DMS53 treated with DMSO at 0.1 percent for 48 hours (cell line): ENCODE measurements around the gene FHIT.

Experiments used
- DNase-seq: peaks from one replicate; lab custom pipeline; 2025; ENCODE audit not compliant: unreplicated experiment; lab: John Stamatoyannopoulos, UW

Gene FHIT

GRCh38 chr3:60867200-60867599, 384.1 kb downstream of the FHIT start:
- no peak for DNase-seq

GRCh38 chr3:60856257-60857046, 394.8 kb downstream of the FHIT start:
- DNase-seq, result no peak

GRCh38 chr3:60855250-60855649, 396.0 kb downstream of the FHIT start:
- DNase-seq, result no peak

GRCh38 chr3:60854791-60855190, 396.5 kb downstream of the FHIT start:
- DNase-seq, result no peak

- DNase-seq, result no peak
Observed at GRCh38 chr3:60847791-60848190, 403.5 kb downstream of the FHIT start.

GRCh38 chr3:60844256-60844655, 407.0 kb downstream of the FHIT start:
- no peak for DNase-seq

GRCh38 chr3:60841355-60841754, 409.9 kb downstream of the FHIT start:
- DNase-seq, result no peak

GRCh38 chr3:60839246-60839645, 412.0 kb downstream of the FHIT start:
- no peak for DNase-seq

- DNase-seq, result no peak
Observed at GRCh38 chr3:60835796-60836195, 415.5 kb downstream of the FHIT start.

GRCh38 chr3:60829058-60829457, 422.2 kb downstream of the FHIT start:
- DNase-seq, result no peak

- no peak for DNase-seq
Observed at GRCh38 chr3:60827666-60828065, 423.6 kb downstream of the FHIT start.

GRCh38 chr3:60826511-60826910, 424.7 kb downstream of the FHIT start:
- no peak for DNase-seq

GRCh38 chr3:60812502-60812901, 438.8 kb downstream of the FHIT start:
- DNase-seq, result no peak

- no peak for DNase-seq
Observed at GRCh38 chr3:60810881-60811280, 440.4 kb downstream of the FHIT start.

- DNase-seq, result no peak
Observed at GRCh38 chr3:60809857-60810610, 441.2 kb downstream of the FHIT start.

- no peak for DNase-seq
Observed at GRCh38 chr3:60803216-60804173, 447.8 kb downstream of the FHIT start.

GRCh38 chr3:60801307-60801706, 449.9 kb downstream of the FHIT start:
- DNase-seq, result no peak

- DNase-seq, result no peak
Observed at GRCh38 chr3:60798456-60798855, 452.8 kb downstream of the FHIT start.

GRCh38 chr3:60792249-60792852, 458.9 kb downstream of the FHIT start:
- DNase-seq, result no peak

- DNase-seq, result no peak
Observed at GRCh38 chr3:60788185-60788584, 463.1 kb downstream of the FHIT start.

- DNase-seq, result no peak
Observed at GRCh38 chr3:60781935-60782334, 469.3 kb downstream of the FHIT start.
